Testis (tissue), 3 donors: ENCODE data around the gene TNS3. TPM values are rescaled to one million over a fixed set of nuclear protein-coding genes. Genes with fewer than 3 reads are reported as not detected.

Source experiments
- DNase-seq: peaks from one replicate; pipeline ENCODE4 v3.0.0-alpha.2; 2019
- H3K27ac ChIP-seq, 2 donors: fragments of 200-600 bp; sonication (generic); one replicate each; pipeline ENCODE4 v1.5.1; 2019
- H3K27me3 ChIP-seq: fragments of 200-600 bp; sonication (generic); one replicate; pipeline ENCODE4 v1.5.1; 2019
- H3K36me3 ChIP-seq: fragments of 200-600 bp; sonication (generic); one replicate; pipeline ENCODE4 v1.5.1; 2017; ENCODE audit warnings: low read depth; ENCODE audit errors: missing control alignments
- H3K4me1 ChIP-seq: fragments of 200-600 bp; sonication (generic); one replicate; pipeline ENCODE4 v1.5.1; 2019
- H3K4me3 ChIP-seq, 2 donors: fragments of 200-600 bp; sonication (generic); one replicate each; pipeline ENCODE4 v1.5.1; 2017 to 2019
- H3K9me3 ChIP-seq: fragments of 200-600 bp; sonication (generic); one replicate; pipeline ENCODE4 v1.5.1; 2017
- POLR2A ChIP-seq: fragments of 450-650 bp; IDR thresholded peaks from one replicate; pipeline ENCODE4 v1.6.1; 2017; ENCODE audit warnings: antibody characterized with exemption, mild to moderate bottlenecking, moderate library complexity
- WGBS, 2 donors: methylation state at CpG; one replicate each; pipeline ENCODE4 v1.1.5; 2018; 5-methylcytosine and 5-hydroxymethylcytosine counted together
- intact Hi-C: fragments of 100-400 bp; cut with DNase I; formaldehyde crosslinking; loops from one replicate; pipeline ENCODE4 v1.15.1; 2023; ENCODE audit warnings: low total_unique reads
- polyA plus RNA-seq: library from polyadenylated mRNA; stranded (reverse); fragments of 350-450 nt; fragmentation: Illumina TruSeq; extraction: RNeasy Lipid Tissue Mini Kit (QIAGEN cat#74804); gene quantifications from one replicate; pipeline ENCODE4 v1.2.3, GENCODE V29; 2014; ENCODE audit warnings: low read depth, low replicate concordance; ENCODE audit not compliant: insufficient read depth
- total RNA-seq, 2 donors: library from RNA; depleted of rRNA; stranded (reverse); fragments of >200 nt; gene quantifications; one replicate each; pipeline ENCODE4 v1.2.3, GENCODE V29; 2016
- TF ChIP-seq, protein P1 (sequence below), 3 experiments: fragments of 450-650 bp in 2 of 3; fragments of 200-600 bp in 1 of 3; sonication (generic) in 1 of 3; IDR thresholded peaks; one replicate each; pipeline ENCODE4 v1.5.1; 2016 to 2019; ENCODE audit warnings: antibody characterized with exemption in 3 of 3, mild to moderate bottlenecking in 2 of 3, moderate library complexity in 1 of 3

The TNS3 gene
- total and polyA plus RNA-seq, 3 donors from 2014 or later, result 28.5 to 93.5 (median 60.0) TPM

DNA sequence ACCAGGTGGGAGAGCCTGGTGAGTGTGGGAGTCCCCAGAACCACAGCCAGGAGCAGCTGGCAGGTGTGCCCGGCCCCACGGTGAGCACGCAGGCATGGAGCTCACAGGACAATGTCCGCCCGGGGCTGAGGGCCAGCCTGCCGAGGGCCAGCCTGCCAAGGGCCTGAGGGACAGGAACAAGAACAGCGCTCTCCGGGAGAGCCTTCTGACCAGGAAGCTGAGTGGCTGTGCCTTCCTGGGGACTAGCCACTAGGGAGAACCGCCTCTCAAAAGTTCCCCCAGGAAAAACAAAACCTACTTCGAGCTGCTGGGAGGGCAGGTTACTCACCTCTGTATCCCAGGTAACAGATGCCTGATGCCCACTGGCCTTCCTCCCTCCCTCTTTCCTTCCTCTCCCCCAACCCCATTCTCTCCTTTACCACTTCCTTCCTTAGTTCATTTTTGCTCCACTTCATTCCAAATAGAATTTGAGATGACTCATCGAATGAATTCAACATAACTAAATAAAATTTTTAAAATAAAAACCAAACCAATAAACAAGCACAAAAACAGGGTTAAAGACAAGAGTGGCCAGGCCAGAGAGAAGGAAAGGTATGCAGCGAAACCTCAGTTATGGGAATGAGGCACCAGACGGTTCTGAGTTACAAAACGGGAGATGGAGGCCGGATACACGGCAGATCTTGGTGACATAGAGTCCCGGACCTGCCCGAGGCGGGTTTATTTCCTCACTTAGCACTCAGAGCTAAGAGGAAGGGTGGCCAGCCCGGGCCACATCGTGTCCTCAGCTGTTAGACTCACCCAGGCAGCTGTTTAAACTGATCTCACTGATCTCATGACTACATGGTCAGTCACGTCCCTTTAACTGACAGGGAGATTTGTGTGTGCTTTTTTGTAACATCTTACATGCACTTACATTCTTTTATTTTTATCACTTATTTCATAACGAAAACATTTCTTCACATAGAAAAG, 128.5 kb downstream of the TNS3 start:
- peak; percentile 56 for DNase-seq
- intact Hi-C loops, result no loop called here

DNA sequence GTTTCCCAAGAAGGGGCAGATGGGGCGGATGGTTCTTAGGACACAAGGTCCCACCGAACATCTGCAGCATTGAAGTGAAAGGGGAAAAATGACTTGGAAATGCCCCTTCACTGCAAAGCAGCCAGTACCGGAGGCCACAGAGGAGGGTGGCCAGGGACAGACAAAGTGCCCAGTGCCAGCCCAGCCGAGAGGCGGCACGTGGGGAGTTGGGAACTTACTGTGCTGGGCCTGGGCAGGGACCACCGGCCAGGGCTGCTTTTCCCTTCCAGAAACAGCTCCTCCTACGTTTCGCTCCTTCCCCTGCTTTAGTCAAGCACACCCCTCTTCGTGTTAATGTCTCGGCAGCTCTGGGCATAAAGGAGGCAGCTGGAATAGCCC, 129.2 kb downstream of the TNS3 start:
- no peaks in the 10 kb centered on the region for H3K36me3 ChIP-seq
- no peak for DNase-seq
- intact Hi-C loops, result no loop called here
- TF ChIP-seq, protein P1, sequence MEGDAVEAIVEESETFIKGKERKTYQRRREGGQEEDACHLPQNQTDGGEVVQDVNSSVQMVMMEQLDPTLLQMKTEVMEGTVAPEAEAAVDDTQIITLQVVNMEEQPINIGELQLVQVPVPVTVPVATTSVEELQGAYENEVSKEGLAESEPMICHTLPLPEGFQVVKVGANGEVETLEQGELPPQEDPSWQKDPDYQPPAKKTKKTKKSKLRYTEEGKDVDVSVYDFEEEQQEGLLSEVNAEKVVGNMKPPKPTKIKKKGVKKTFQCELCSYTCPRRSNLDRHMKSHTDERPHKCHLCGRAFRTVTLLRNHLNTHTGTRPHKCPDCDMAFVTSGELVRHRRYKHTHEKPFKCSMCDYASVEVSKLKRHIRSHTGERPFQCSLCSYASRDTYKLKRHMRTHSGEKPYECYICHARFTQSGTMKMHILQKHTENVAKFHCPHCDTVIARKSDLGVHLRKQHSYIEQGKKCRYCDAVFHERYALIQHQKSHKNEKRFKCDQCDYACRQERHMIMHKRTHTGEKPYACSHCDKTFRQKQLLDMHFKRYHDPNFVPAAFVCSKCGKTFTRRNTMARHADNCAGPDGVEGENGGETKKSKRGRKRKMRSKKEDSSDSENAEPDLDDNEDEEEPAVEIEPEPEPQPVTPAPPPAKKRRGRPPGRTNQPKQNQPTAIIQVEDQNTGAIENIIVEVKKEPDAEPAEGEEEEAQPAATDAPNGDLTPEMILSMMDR (IDR thresholded peaks at IDR 0.05), result no peak
- no peak for TF ChIP-seq POLR2A
- H3K9me3 ChIP-seq, result no peaks in the 10 kb centered on the region
- H3K4me3 ChIP-seq, result no peak overlapping the region
- peaks cover 16% of the 10 kb centered on the region for H3K4me1 ChIP-seq
- H3K27me3 ChIP-seq, result no peaks in the 10 kb centered on the region
- WGBS, 2 donors, result 56 to 94% methylated on average over 3 to 11 of the region's 11 CpGs
- peak overlapping the region; percentile 68 to 71 for H3K27ac ChIP-seq

More for the DNA sequence above, 128.5 kb downstream of the TNS3 start:
- Histone ChIP-seq H3K4me1 (peaks cover 23% of the 10 kb centered on the region), H3K4me3 (no peak overlapping the region), H3K27me3 (no peaks in the 10 kb centered on the region), H3K9me3 (no peaks in the 10 kb centered on the region), H3K27ac (peak overlapping the region; percentile 68 to 71), H3K36me3 (no peaks in the 10 kb centered on the region)
- WGBS, 2 donors, result 56 to 67% methylated on average over 23 of the region's 23 CpGs
- TF ChIP-seq POLR2A, result no peak
- TF ChIP-seq, protein P1 (IDR thresholded peaks at IDR 0.05), result no peak

DNA sequence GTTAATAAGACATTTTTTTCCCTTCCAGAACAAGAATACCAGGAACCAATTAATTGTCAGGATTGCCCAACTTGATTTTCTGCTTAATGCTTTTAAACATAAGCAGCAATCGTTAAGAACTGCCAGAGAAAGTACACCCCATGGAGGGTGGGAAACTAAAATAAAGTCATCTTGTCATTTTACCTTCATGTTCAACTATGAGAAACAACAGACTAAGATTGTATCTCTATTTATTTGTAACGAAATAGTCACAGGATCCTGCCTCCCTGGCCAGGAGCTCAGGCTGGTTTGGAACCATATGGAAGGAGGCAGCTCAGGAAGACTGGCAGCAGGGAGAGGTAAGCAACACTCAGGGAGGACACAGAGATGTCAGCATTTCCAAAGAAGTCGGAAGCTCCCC, 129.6 kb downstream of the TNS3 start:
- no peak for TF ChIP-seq POLR2A
- TF ChIP-seq, protein P1 (IDR thresholded peaks at IDR 0.05), result no peak
- H3K4me3 ChIP-seq, result no peak overlapping the region
- peak overlapping the region; percentile 68 to 71 for H3K27ac ChIP-seq
- H3K9me3 ChIP-seq, result no peaks in the 10 kb centered on the region
- no peak for DNase-seq
- intact Hi-C loops, result no loop called here
- H3K4me1 ChIP-seq, result peaks cover 16% of the 10 kb centered on the region
- H3K36me3 ChIP-seq, result no peaks in the 10 kb centered on the region
- WGBS, 2 donors, result 41 to 82% methylated on average over 2 to 3 of the region's 3 CpGs
- no peaks in the 10 kb centered on the region for H3K27me3 ChIP-seq

DNA sequence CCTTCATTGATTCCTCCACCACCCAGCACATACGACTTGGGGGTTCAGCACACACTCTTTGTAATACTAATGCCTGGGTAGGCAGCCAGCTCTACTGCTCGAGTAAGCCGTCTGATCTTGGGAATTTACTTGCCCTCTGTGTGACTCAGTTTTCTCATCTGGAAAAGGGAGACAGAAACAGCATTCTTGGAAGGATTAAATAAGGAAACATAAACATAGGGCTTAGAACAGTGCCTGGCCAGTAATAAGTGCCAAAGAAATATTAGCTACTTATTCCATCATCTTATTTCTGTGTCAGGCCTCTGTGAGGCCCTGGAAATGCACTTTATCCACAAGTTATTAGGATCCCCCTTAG, 130.1 kb downstream of the TNS3 start:
- intact Hi-C loops, result no loop called here
- no peak for TF ChIP-seq POLR2A
- TF ChIP-seq, protein P1 (IDR thresholded peaks at IDR 0.05), result no peak
- Histone ChIP-seq H3K4me3 (no peak overlapping the region), H3K27me3 (no peaks in the 10 kb centered on the region), H3K4me1 (peaks cover 19% of the 10 kb centered on the region), H3K9me3 (no peaks in the 10 kb centered on the region), H3K36me3 (no peaks in the 10 kb centered on the region), H3K27ac (peak overlapping the region; percentile 68 to 71)
- no peak for DNase-seq
- WGBS, 2 donors, result 77 to 85% methylated on average over 3 of the region's 3 CpGs
